Liver (tissue), 9 donors: ENCODE measurements around the gene AHI1. TPM values are rescaled to one million over a fixed set of nuclear protein-coding genes. Genes with fewer than 3 reads are reported as not detected.

Experiments
- DNase-seq: peaks from one replicate; pipeline ENCODE4 v3.0.0-alpha.2; 2017; ENCODE audit warnings: low spot score
- H3K27ac ChIP-seq, 2 donors: one replicate each; pipeline ENCODE4 v1.7.0; 2013; ENCODE audit warnings: inconsistent platforms in 2 of 2, low read length in 2 of 2, control low read depth in 1 of 2, low read depth in 1 of 2, mild to moderate bottlenecking in 1 of 2
- H3K27me3 ChIP-seq, 4 donors: one replicate each; pipeline versions ENCODE4 v1.6.1 to v1.7.0; 2013; ENCODE audit warnings: low read length in 3 of 4, inconsistent platforms in 1 of 4, mild to moderate bottlenecking in 1 of 4, moderate library complexity in 1 of 4; ENCODE audit not compliant: control insufficient read depth in 4 of 4, insufficient read depth in 4 of 4
- H3K36me3 ChIP-seq, 4 donors: one replicate each; pipeline versions ENCODE4 v1.6.1 to v1.7.0; 2013; ENCODE audit warnings: low read length in 3 of 4, mild to moderate bottlenecking in 3 of 4, low read depth in 1 of 4, moderate library complexity in 1 of 4; ENCODE audit not compliant: control insufficient read depth in 4 of 4, insufficient read depth in 3 of 4
- H3K4me1 ChIP-seq, 4 donors: one replicate each; pipeline versions ENCODE4 v1.6.1 to v1.7.0; 2013; ENCODE audit warnings: low read length in 3 of 4, mild to moderate bottlenecking in 3 of 4, moderate library complexity in 1 of 4; ENCODE audit not compliant: control insufficient read depth in 4 of 4, insufficient read depth in 4 of 4
- H3K4me3 ChIP-seq, 3 donors: one replicate each; pipeline versions ENCODE4 v1.6.1 to v1.7.0; 2013; ENCODE audit warnings: low read length in 3 of 3, control low read depth in 1 of 3, low read depth in 1 of 3, mild to moderate bottlenecking in 1 of 3
- H3K9ac ChIP-seq, 2 donors: one replicate each; pipeline ENCODE4 v1.7.0; 2013; ENCODE audit warnings: low read length in 2 of 2, mild to moderate bottlenecking in 2 of 2, moderate library complexity in 2 of 2, control low read depth in 1 of 2, low read depth in 1 of 2
- H3K9me3 ChIP-seq, 4 donors: one replicate each; pipeline versions ENCODE4 v1.6.1 to v1.7.0; 2013; ENCODE audit warnings: low read length in 3 of 4; ENCODE audit not compliant: control insufficient read depth in 4 of 4
- CTCF ChIP-seq: fragments of 150-350 bp; IDR thresholded peaks from 2 replicates; pipeline ENCODE4 v1.5.1; 2017; ENCODE audit warnings: improper control_type of control experiment, low read depth, low read length; ENCODE audit not compliant: missing input control
- FOXA2 ChIP-seq: IDR thresholded peaks from 2 replicates; pipeline ENCODE4 v1.6.1; 2016; ENCODE audit warnings: antibody characterized with exemption
- GABPA ChIP-seq, 2 donors: IDR thresholded peaks in 1 of 2; conservative IDR thresholded peaks in 1 of 2; 2 replicates each; pipeline ENCODE4 v1.6.1; 2016; ENCODE audit warnings: antibody characterized with exemption in 2 of 2, mild to moderate bottlenecking in 1 of 2, moderate library complexity in 1 of 2
- HNF4A ChIP-seq, 2 donors: conservative IDR thresholded peaks; 2 replicates each; pipeline ENCODE4 v1.6.1; 2016; ENCODE audit warnings: antibody characterized with exemption in 2 of 2, mild to moderate bottlenecking in 2 of 2
- JUND ChIP-seq, 2 donors: IDR thresholded peaks; 2 replicates each; pipeline ENCODE4 v1.6.1; 2016; ENCODE audit warnings: antibody characterized with exemption in 2 of 2
- NR2F2 ChIP-seq: IDR thresholded peaks from 2 replicates; pipeline ENCODE4 v1.6.1; 2016; ENCODE audit warnings: antibody characterized with exemption
- RXRA ChIP-seq, 2 donors: IDR thresholded peaks; 2 replicates each; pipeline ENCODE4 v1.6.1; 2017 to 2018; ENCODE audit warnings: antibody characterized with exemption in 2 of 2, mild to moderate bottlenecking in 1 of 2
- SP1 ChIP-seq: IDR thresholded peaks from 2 replicates; pipeline ENCODE4 v1.6.1; 2018; ENCODE audit warnings: antibody characterized with exemption, mild to moderate bottlenecking
- TAF1 ChIP-seq: conservative IDR thresholded peaks from 2 replicates; pipeline ENCODE4 v1.6.1; 2016; ENCODE audit warnings: antibody characterized with exemption, mild to moderate bottlenecking
- YY1 ChIP-seq: IDR thresholded peaks from 2 replicates; pipeline ENCODE4 v1.6.1; 2016; ENCODE audit warnings: antibody characterized with exemption, mild to moderate bottlenecking
- WGBS: extraction: QIAGEN DNeasy Blood & Tissue Kit; methylation state at CpG from one replicate; pipeline ENCODE4 v1.1.7; 2013; 5-methylcytosine and 5-hydroxymethylcytosine counted together
- polyA plus RNA-seq, 2 donors: library from polyadenylated mRNA; stranded (reverse) in 1 of 2; unstranded in 1 of 2; fragments of 200-250 nt in 1 of 2; fragments of >200 nt in 1 of 2; fragmentation: Nextera tagmentation in 1 of 2; extraction: Ambion mirVana in 1 of 2; gene quantifications; one replicate each; pipeline versions ENCODE4 v1.2.1 to v1.2.3, GENCODE V29; 2013 to 2015
- total RNA-seq, 2 donors: library from RNA; depleted of rRNA; stranded (reverse); fragments of >200 nt; gene quantifications; one replicate each; pipeline ENCODE4 v1.2.3, GENCODE V29; 2014
- donor health status: healthy.
- donor health status: healthy.
- donor health status: healthy.
- donor health status: healthy.
- donor health status: healthy.

The AHI1 gene
- total and polyA plus RNA-seq, 4 donors: 2.0 to 14.4 (median 9.0) TPM

GRCh38 chr6:135265278-135265677, 232.3 kb downstream of the AHI1 start:
- TF ChIP-seq FOXA2 (no peak), YY1 (no peak), TAF1 (no peak), JUND (IDR thresholded peaks at IDR 0.05) (no peak)
- no peak overlapping the region for H3K9ac ChIP-seq
- no peak overlapping the region for H3K27ac ChIP-seq
- H3K36me3 ChIP-seq: no peaks in the 10 kb centered on the region
- no peaks in the 10 kb centered on the region for H3K9me3 ChIP-seq
- WGBS: 92% methylated on average over 3 of the region's 3 CpGs
- DNase-seq: no peak
- no peak overlapping the region for H3K4me3 ChIP-seq
- H3K27me3 ChIP-seq: no peaks in the 10 kb centered on the region
- H3K4me1 ChIP-seq: no peaks in the 10 kb centered on the region

GRCh38 chr6:135261872-135262725, 235.4 kb downstream of the AHI1 start:
- no peak overlapping the region for H3K9ac ChIP-seq
- no peak overlapping the region for H3K4me3 ChIP-seq
- WGBS: 79% methylated on average over 15 of the region's 15 CpGs
- no peaks in the 10 kb centered on the region for H3K27me3 ChIP-seq
- H3K9me3 ChIP-seq: no peaks in the 10 kb centered on the region
- TF ChIP-seq NR2F2: no peak
- no peaks in the 10 kb centered on the region for H3K4me1 ChIP-seq
- no peak for DNase-seq
- H3K36me3 ChIP-seq: no peaks in the 10 kb centered on the region
- no peak overlapping the region for H3K27ac ChIP-seq

GRCh38 chr6:135260612-135261011, 236.9 kb downstream of the AHI1 start:
- Histone ChIP-seq H3K9ac (no peak overlapping the region), H3K36me3 (no peaks in the 10 kb centered on the region), H3K27ac (no peak overlapping the region), H3K4me3 (no peak overlapping the region), H3K9me3 (no peaks in the 10 kb centered on the region), H3K27me3 (no peaks in the 10 kb centered on the region), H3K4me1 (no peaks in the 10 kb centered on the region)
- TF ChIP-seq GABPA (IDR thresholded peaks at IDR 0.05 in 1 of 2, conservative IDR thresholded peaks at IDR 0.05 in 1 of 2) (no peak), RXRA (IDR thresholded peaks at IDR 0.05) (no peak)
- 94% methylated on average over 4 of the region's 4 CpGs for WGBS
- no peak for DNase-seq

- WGBS: 42% methylated on average over 6 of the region's 6 CpGs
- no peak overlapping the region for H3K9ac ChIP-seq
- no peaks in the 10 kb centered on the region for H3K27me3 ChIP-seq
- no peaks in the 10 kb centered on the region for H3K9me3 ChIP-seq
- no peak for TF ChIP-seq TAF1
- peak; percentile 79 to 82 for TF ChIP-seq RXRA (IDR thresholded peaks at IDR 0.05)
- TF ChIP-seq YY1: peak; percentile 21
- peak; percentile 6 for TF ChIP-seq FOXA2
- peak; percentile 40 for TF ChIP-seq SP1
- TF ChIP-seq CTCF: no peak
- peak; percentile 27 to 47 for TF ChIP-seq HNF4A (conservative IDR thresholded peaks at IDR 0.05)
- H3K36me3 ChIP-seq: no peaks in the 10 kb centered on the region
- H3K4me1 ChIP-seq: no peaks in the 10 kb centered on the region
- no peak overlapping the region for H3K27ac ChIP-seq
- DNase-seq: no peak
- H3K4me3 ChIP-seq: no peak overlapping the region
Observed at GRCh38 chr6:135258970-135259369, 238.6 kb downstream of the AHI1 start.
